Measurements from ENCODE around the gene PPP1R1C.

GRCh38 chr2:181949047-181949446 is 36.6 kb upstream of the PPP1R1C start:
- TF ChIP-seq, protein P1, sequence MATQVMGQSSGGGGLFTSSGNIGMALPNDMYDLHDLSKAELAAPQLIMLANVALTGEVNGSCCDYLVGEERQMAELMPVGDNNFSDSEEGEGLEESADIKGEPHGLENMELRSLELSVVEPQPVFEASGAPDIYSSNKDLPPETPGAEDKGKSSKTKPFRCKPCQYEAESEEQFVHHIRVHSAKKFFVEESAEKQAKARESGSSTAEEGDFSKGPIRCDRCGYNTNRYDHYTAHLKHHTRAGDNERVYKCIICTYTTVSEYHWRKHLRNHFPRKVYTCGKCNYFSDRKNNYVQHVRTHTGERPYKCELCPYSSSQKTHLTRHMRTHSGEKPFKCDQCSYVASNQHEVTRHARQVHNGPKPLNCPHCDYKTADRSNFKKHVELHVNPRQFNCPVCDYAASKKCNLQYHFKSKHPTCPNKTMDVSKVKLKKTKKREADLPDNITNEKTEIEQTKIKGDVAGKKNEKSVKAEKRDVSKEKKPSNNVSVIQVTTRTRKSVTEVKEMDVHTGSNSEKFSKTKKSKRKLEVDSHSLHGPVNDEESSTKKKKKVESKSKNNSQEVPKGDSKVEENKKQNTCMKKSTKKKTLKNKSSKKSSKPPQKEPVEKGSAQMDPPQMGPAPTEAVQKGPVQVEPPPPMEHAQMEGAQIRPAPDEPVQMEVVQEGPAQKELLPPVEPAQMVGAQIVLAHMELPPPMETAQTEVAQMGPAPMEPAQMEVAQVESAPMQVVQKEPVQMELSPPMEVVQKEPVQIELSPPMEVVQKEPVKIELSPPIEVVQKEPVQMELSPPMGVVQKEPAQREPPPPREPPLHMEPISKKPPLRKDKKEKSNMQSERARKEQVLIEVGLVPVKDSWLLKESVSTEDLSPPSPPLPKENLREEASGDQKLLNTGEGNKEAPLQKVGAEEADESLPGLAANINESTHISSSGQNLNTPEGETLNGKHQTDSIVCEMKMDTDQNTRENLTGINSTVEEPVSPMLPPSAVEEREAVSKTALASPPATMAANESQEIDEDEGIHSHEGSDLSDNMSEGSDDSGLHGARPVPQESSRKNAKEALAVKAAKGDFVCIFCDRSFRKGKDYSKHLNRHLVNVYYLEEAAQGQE (IDR thresholded peaks at IDR 0.05): no peak
- TF ChIP-seq, protein P2, sequence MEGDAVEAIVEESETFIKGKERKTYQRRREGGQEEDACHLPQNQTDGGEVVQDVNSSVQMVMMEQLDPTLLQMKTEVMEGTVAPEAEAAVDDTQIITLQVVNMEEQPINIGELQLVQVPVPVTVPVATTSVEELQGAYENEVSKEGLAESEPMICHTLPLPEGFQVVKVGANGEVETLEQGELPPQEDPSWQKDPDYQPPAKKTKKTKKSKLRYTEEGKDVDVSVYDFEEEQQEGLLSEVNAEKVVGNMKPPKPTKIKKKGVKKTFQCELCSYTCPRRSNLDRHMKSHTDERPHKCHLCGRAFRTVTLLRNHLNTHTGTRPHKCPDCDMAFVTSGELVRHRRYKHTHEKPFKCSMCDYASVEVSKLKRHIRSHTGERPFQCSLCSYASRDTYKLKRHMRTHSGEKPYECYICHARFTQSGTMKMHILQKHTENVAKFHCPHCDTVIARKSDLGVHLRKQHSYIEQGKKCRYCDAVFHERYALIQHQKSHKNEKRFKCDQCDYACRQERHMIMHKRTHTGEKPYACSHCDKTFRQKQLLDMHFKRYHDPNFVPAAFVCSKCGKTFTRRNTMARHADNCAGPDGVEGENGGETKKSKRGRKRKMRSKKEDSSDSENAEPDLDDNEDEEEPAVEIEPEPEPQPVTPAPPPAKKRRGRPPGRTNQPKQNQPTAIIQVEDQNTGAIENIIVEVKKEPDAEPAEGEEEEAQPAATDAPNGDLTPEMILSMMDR (IDR thresholded peaks at IDR 0.05; ENCODE audit: low read depth, low read length, missing input control): no peak
- TF ChIP-seq JUND (IDR thresholded peaks at IDR 0.05): no peak
- TF ChIP-seq, protein P3, sequence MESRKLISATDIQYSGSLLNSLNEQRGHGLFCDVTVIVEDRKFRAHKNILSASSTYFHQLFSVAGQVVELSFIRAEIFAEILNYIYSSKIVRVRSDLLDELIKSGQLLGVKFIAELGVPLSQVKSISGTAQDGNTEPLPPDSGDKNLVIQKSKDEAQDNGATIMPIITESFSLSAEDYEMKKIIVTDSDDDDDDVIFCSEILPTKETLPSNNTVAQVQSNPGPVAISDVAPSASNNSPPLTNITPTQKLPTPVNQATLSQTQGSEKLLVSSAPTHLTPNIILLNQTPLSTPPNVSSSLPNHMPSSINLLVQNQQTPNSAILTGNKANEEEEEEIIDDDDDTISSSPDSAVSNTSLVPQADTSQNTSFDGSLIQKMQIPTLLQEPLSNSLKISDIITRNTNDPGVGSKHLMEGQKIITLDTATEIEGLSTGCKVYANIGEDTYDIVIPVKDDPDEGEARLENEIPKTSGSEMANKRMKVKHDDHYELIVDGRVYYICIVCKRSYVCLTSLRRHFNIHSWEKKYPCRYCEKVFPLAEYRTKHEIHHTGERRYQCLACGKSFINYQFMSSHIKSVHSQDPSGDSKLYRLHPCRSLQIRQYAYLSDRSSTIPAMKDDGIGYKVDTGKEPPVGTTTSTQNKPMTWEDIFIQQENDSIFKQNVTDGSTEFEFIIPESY (IDR thresholded peaks at IDR 0.05): no peak

Data from liver (tissue), 3 donors.